IMR-90 (cell line): Measurements from ENCODE around the gene GHR. TPM values are rescaled to one million over a fixed set of nuclear protein-coding genes. Genes with fewer than 3 reads are reported as not detected.

ENCODE experiments used
- ATAC-seq: fragments of 200-7000 bp; cut with Tn5 transposase; 2 replicates; pipeline ENCODE4 v1.9.1; 2020; ENCODE audit warnings: low read depth, mild to moderate bottlenecking, moderate library complexity
- BruUV-seq: library from RNA; stranded (reverse); fragments of 400-500 nt; replicated peaks from 2 replicates; lab custom pipeline; 2021; lab: Mats Ljungman, UMichigan
- CTCF ChIA-PET: fragments of 300-600 bp; formaldehyde crosslinking; extraction: SDS; loops from one replicate; lab custom pipeline; 2021; ENCODE audit warnings: antibody characterized with exemption; lab: Yijun Ruan, JAX
- POLR2A ChIA-PET: fragments of 300-600 bp; sonication (Branson Sonifier 250); formaldehyde crosslinking; loops from one replicate; lab custom pipeline; 2022; ENCODE audit warnings: antibody characterized with exemption; ENCODE audit not compliant: unreplicated experiment; lab: Charles Lee
- DNase-seq: peaks from one replicate; pipeline ENCODE4 v3.0.0; 2013
- H2AFZ ChIP-seq: replicated peaks from 2 replicates; pipeline ENCODE3; 2013; ENCODE audit warnings: low read length, mild to moderate bottlenecking; ENCODE audit not compliant: poor library complexity
- H2AK5ac ChIP-seq: 2 replicates; pipeline ENCODE4 v1.6.1; 2013; ENCODE audit warnings: low read depth, low read length, inconsistent platforms
- H2AK9ac ChIP-seq: replicated peaks from 2 replicates; pipeline ENCODE3; 2013; ENCODE audit warnings: mild to moderate bottlenecking, low read depth, low read length, moderate library complexity; ENCODE audit not compliant: poor library complexity
- H2BK120ac ChIP-seq: 2 replicates; pipeline ENCODE4 v1.6.1; 2013; ENCODE audit warnings: low read depth, low read length, inconsistent platforms
- H2BK15ac ChIP-seq: 3 replicates; pipeline ENCODE4 v1.6.1; 2013; ENCODE audit warnings: low read depth, low read length, inconsistent platforms
- H2BK20ac ChIP-seq: 2 replicates; pipeline ENCODE4 v1.6.1; 2013; ENCODE audit warnings: low read depth, mild to moderate bottlenecking, inconsistent platforms, low read length, moderate library complexity
- H2BK5ac ChIP-seq: 2 replicates; pipeline ENCODE4 v1.6.1; 2013; ENCODE audit warnings: mild to moderate bottlenecking, low read depth, low read length, inconsistent platforms; ENCODE audit not compliant: poor library complexity, severe bottlenecking
- H3K14ac ChIP-seq: replicated peaks from 2 replicates; pipeline ENCODE4 v1.6.1; 2013; ENCODE audit warnings: low read depth, low read length, inconsistent platforms
- H3K18ac ChIP-seq: 2 replicates; pipeline ENCODE4 v1.6.1; 2013; ENCODE audit warnings: low read depth, low read length, control low read depth
- H3K23ac ChIP-seq: 2 replicates; pipeline ENCODE4 v1.6.1; 2013; ENCODE audit warnings: low read depth, low read length, inconsistent platforms
- H3K27ac ChIP-seq: 2 replicates; pipeline ENCODE4 v1.5.1; 2013; ENCODE audit warnings: mild to moderate bottlenecking, control low read depth, low read length; ENCODE audit not compliant: insufficient read depth
- H3K27me3 ChIP-seq: 2 replicates; pipeline ENCODE4 v1.6.1; 2013; ENCODE audit warnings: low read length; ENCODE audit not compliant: control insufficient read depth, insufficient read depth
- H3K36me3 ChIP-seq: 2 replicates; pipeline ENCODE4 v1.6.1; 2013; ENCODE audit warnings: low read length, mixed read lengths; ENCODE audit not compliant: control insufficient read depth, insufficient read depth
- H3K4ac ChIP-seq: 2 replicates; pipeline ENCODE4 v1.6.1; 2013; ENCODE audit warnings: low read depth, low read length, inconsistent platforms
- H3K4me1 ChIP-seq: 2 replicates; pipeline ENCODE4 v1.6.1; 2013; ENCODE audit warnings: low read length, mixed read lengths; ENCODE audit not compliant: control insufficient read depth, insufficient read depth
- H3K4me2 ChIP-seq: 2 replicates; pipeline ENCODE4 v1.6.1; 2013; ENCODE audit warnings: low read depth, mild to moderate bottlenecking, control low read depth, low read length, moderate library complexity
- H3K4me3 ChIP-seq: 2 replicates; pipeline ENCODE4 v1.5.1; 2013; ENCODE audit warnings: low read depth, mild to moderate bottlenecking, control low read depth, low read length, moderate library complexity; ENCODE audit not compliant: insufficient read depth
- H3K56ac ChIP-seq: 2 replicates; pipeline ENCODE4 v1.6.1; 2013; ENCODE audit warnings: low read length, inconsistent platforms; ENCODE audit not compliant: insufficient read depth; ENCODE audit errors: extremely low read depth
- H3K79me1 ChIP-seq, 2 experiments: 2 replicates each; pipeline ENCODE4 v1.6.1; 2013; ENCODE audit warnings: low read length in 2 of 2, inconsistent platforms in 1 of 2, low read depth in 1 of 2
- H3K9ac ChIP-seq: 2 replicates; pipeline ENCODE4 v1.6.1; 2013; ENCODE audit warnings: low read depth, low read length, control low read depth
- H3K9me1 ChIP-seq: 2 replicates; pipeline ENCODE4 v1.6.1; 2013; ENCODE audit warnings: low read length, inconsistent platforms; ENCODE audit not compliant: insufficient read depth
- H3K9me3 ChIP-seq: 2 replicates; pipeline ENCODE4 v1.6.1; 2013; ENCODE audit warnings: low read length; ENCODE audit not compliant: control insufficient read depth, insufficient read depth
- H4K20me1 ChIP-seq: 2 replicates; pipeline ENCODE4 v1.6.1; 2013; ENCODE audit warnings: low read length, inconsistent platforms; ENCODE audit not compliant: insufficient read depth
- H4K5ac ChIP-seq: 2 replicates; pipeline ENCODE4 v1.6.1; 2013; ENCODE audit warnings: mild to moderate bottlenecking, low read depth, low read length, control low read depth
- H4K8ac ChIP-seq, 2 experiments: 2 replicates each; pipeline ENCODE4 v1.6.1; 2013; ENCODE audit warnings: low read depth in 2 of 2, low read length in 2 of 2, control low read depth in 1 of 2, inconsistent platforms in 1 of 2
- H4K91ac ChIP-seq: 2 replicates; pipeline ENCODE4 v1.6.1; 2013; ENCODE audit warnings: low read depth, low read length, inconsistent platforms; ENCODE audit not compliant: insufficient read depth
- CEBPB ChIP-seq: IDR thresholded peaks from 2 replicates; pipeline ENCODE4 v1.6.1; 2012; ENCODE audit warnings: low read depth, low read length, improper control_type of control experiment
- CHD1 ChIP-seq: IDR thresholded peaks from 2 replicates; pipeline ENCODE4 v1.6.1; 2012; ENCODE audit warnings: low read depth, low read length, improper control_type of control experiment
- ELK1 ChIP-seq: fragments of 150-350 bp; IDR thresholded peaks from 2 replicates; pipeline ENCODE4 v1.6.1; 2016; ENCODE audit warnings: low read depth, mild to moderate bottlenecking, low read length, moderate library complexity, borderline replicate concordance
- MAFK ChIP-seq: IDR thresholded peaks from 2 replicates; pipeline ENCODE4 v1.6.1; 2012; ENCODE audit warnings: low read depth, low read length, improper control_type of control experiment
- MAZ ChIP-seq: IDR thresholded peaks from 2 replicates; pipeline ENCODE4 v1.6.1; 2012; ENCODE audit warnings: low read depth, mild to moderate bottlenecking, low read length, improper control_type of control experiment, moderate library complexity, borderline replicate concordance
- MXI1 ChIP-seq: IDR thresholded peaks from 2 replicates; pipeline ENCODE4 v1.6.1; 2012; ENCODE audit warnings: low read depth, mild to moderate bottlenecking, low read length, moderate library complexity, borderline replicate concordance
- NFE2L2 ChIP-seq: fragments of 150-350 bp; IDR thresholded peaks from 2 replicates; pipeline ENCODE4 v1.6.1; 2016; ENCODE audit warnings: low read depth, mild to moderate bottlenecking, low read length
- POLR2A ChIP-seq: IDR thresholded peaks from 2 replicates; pipeline ENCODE4 v1.6.1; 2012; ENCODE audit warnings: mild to moderate bottlenecking, low read depth, low read length
- RCOR1 ChIP-seq: IDR thresholded peaks from 2 replicates; pipeline ENCODE4 v1.6.1; 2012; ENCODE audit warnings: mild to moderate bottlenecking, low read length, improper control_type of control experiment; ENCODE audit not compliant: insufficient replicate concordance
- RFX5 ChIP-seq: IDR thresholded peaks from 2 replicates; pipeline ENCODE4 v1.8.0; 2012; ENCODE audit warnings: low read depth, mild to moderate bottlenecking, low read length, moderate library complexity
- SMC3 ChIP-seq: fragments of 150-350 bp; IDR thresholded peaks from 2 replicates; pipeline ENCODE4 v1.6.1; 2016; ENCODE audit warnings: low read depth, mild to moderate bottlenecking, antibody characterized with exemption, low read length, moderate library complexity
- USF2 ChIP-seq: fragments of 150-350 bp; IDR thresholded peaks from 2 replicates; pipeline ENCODE4 v1.6.1; 2017; ENCODE audit warnings: mild to moderate bottlenecking, antibody characterized with exemption, low read length, low read depth
- WGBS, 2 experiments: methylation state at CpG; one replicate each; pipeline versions ENCODE4 v1.1.5 to v1.1.7; 2013; ENCODE audit warnings: missing lambda C conversion rate in 2 of 2; ENCODE audit not compliant: insufficient read length in 1 of 2; ENCODE audit errors: extremely low coverage in 2 of 2; 5-methylcytosine and 5-hydroxymethylcytosine counted together
- dilution Hi-C: fragments of 300-500 bp; cut with HindIII; formaldehyde crosslinking; loops from one replicate; pipeline ENCODE4 v1.14.3; 2018; ENCODE audit warnings: low sequenced_read_pairs; ENCODE audit not compliant: unreplicated experiment
- in situ Hi-C: fragments of 300-500 bp; cut with MboI; formaldehyde crosslinking; loops from 3 replicates; pipeline ENCODE4 v1.14.3; 2019; ENCODE audit warnings: low sequenced_read_pairs, inconsistent platforms, mixed read lengths
- intact Hi-C: fragments of 100-400 bp; cut with micrococcal nuclease; formaldehyde crosslinking; loops from 2 replicates; pipeline ENCODE4 v1.10.0; 2022
- polyA plus RNA-seq, 3 experiments: library from polyadenylated mRNA; depleted of rRNA; stranded (reverse); fragments of >200 nt; gene quantifications; 2 replicates each; pipeline ENCODE4 v1.2.3, GENCODE V29; 2012; ENCODE audit warnings: low replicate concordance in 1 of 3
- total RNA-seq: library from RNA; depleted of rRNA; stranded (reverse); fragments of >200 nt; gene quantifications from 2 replicates; pipeline ENCODE4 v1.2.3, GENCODE V29; 2012
- TF ChIP-seq, protein P1 (sequence below): conservative IDR thresholded peaks from 2 replicates; pipeline ENCODE4 v1.5.1; 2012; ENCODE audit warnings: mild to moderate bottlenecking, low read depth, low read length, improper control_type of control experiment

Gene GHR
- total and polyA plus RNA-seq, 2 of the 4 experiments (the other 2 are of a cell fraction): 0.36 to 1.1 TPM

GRCh38 chr5:42545038-42545437 is 121.8 kb downstream of the GHR start:
- H3K4me1 ChIP-seq: no peaks in the 10 kb centered on the region
- no peak overlapping the region for H3K14ac ChIP-seq
- H3K4me2 ChIP-seq: no peak overlapping the region
- no peak overlapping the region for H3K23ac ChIP-seq
- no peaks in the 10 kb centered on the region for H3K9me1 ChIP-seq
- H3K9me3 ChIP-seq: no peaks in the 10 kb centered on the region
- no peak overlapping the region for H3K4ac ChIP-seq
- no peak overlapping the region for H3K18ac ChIP-seq
- no peaks in the 10 kb centered on the region for H4K20me1 ChIP-seq
- ChIA-PET POLR2A (no interaction called here), CTCF (no interaction called here)
- H2AK9ac ChIP-seq: no peak overlapping the region
- no peak overlapping the region for H2BK120ac ChIP-seq
- in situ Hi-C loops (no loop called here), dilution Hi-C loops (no loop called here), intact Hi-C loops (no loop called here)
- no peak overlapping the region for H2BK15ac ChIP-seq
- H3K36me3 ChIP-seq: no peaks in the 10 kb centered on the region
- DNase-seq (no peak), ATAC-seq (no peak)
- BruUV-seq: no TSS peak
- no peaks in the 10 kb centered on the region for H3K79me1 ChIP-seq
- no peak overlapping the region for H2BK20ac ChIP-seq
- H4K8ac ChIP-seq: no peak overlapping the region
- H2AFZ ChIP-seq: no peak overlapping the region
- H3K27me3 ChIP-seq: no peaks in the 10 kb centered on the region
- H2BK5ac ChIP-seq: no peak overlapping the region
- H3K4me3 ChIP-seq: no peak overlapping the region
- H4K91ac ChIP-seq: no peak overlapping the region
- no peak overlapping the region for H2AK5ac ChIP-seq
- TF ChIP-seq NFE2L2: no peak
- no peak for TF ChIP-seq MAFK
- TF ChIP-seq MAZ: no peak
- TF ChIP-seq RCOR1: no peak
- no peak for TF ChIP-seq CEBPB
- TF ChIP-seq SMC3: no peak
- no peak for TF ChIP-seq ELK1
- TF ChIP-seq RFX5: no peak
- TF ChIP-seq USF2: no peak
- TF ChIP-seq, protein P1, sequence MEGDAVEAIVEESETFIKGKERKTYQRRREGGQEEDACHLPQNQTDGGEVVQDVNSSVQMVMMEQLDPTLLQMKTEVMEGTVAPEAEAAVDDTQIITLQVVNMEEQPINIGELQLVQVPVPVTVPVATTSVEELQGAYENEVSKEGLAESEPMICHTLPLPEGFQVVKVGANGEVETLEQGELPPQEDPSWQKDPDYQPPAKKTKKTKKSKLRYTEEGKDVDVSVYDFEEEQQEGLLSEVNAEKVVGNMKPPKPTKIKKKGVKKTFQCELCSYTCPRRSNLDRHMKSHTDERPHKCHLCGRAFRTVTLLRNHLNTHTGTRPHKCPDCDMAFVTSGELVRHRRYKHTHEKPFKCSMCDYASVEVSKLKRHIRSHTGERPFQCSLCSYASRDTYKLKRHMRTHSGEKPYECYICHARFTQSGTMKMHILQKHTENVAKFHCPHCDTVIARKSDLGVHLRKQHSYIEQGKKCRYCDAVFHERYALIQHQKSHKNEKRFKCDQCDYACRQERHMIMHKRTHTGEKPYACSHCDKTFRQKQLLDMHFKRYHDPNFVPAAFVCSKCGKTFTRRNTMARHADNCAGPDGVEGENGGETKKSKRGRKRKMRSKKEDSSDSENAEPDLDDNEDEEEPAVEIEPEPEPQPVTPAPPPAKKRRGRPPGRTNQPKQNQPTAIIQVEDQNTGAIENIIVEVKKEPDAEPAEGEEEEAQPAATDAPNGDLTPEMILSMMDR: no peak
- TF ChIP-seq CHD1: no peak
- TF ChIP-seq MXI1: no peak
- TF ChIP-seq POLR2A: no peak
- H4K5ac ChIP-seq: no peak overlapping the region
- no peak overlapping the region for H3K27ac ChIP-seq
- no peak overlapping the region for H3K56ac ChIP-seq
- WGBS, 2 experiments: no CpG with 5 or more reads among the region's 3 CpGs
- H3K9ac ChIP-seq: no peak overlapping the region
